ENCODE results near the gene ZNF496. TPM values are rescaled to one million over a fixed set of nuclear protein-coding genes. Genes with fewer than 3 reads are reported as not detected.
"Not testable (repeated sequence)": the region's sequence is repeated elsewhere in the genome, so short reads cannot be mapped to it uniquely, and the experiment has no call there.

Gene ZNF496
- total RNA-seq, 1 donor from 2014 or later = 21.2 TPM

DNA sequence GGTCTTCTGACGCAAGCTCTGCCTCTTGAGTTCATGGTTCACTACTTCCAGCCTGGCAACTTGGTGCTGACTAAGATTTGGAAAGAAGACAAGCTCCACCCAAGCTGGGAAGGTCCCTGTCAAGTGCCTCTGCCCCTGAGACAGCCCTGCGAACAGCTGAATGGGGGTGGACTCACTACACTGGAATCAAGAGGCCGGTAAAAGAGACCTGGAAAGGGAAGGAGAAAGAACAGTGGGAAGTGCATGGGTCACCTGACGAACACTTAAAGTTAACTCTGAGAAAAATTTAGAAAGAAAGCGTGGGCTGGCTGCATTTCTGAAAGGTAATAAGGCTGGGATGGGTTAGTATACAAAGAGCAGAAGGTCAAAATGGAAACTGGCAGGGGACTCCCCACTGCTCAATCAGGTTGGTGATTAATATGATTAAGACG lies 26.1 kb upstream of the ZNF496 start:
- TF ChIP-seq, protein P1, sequence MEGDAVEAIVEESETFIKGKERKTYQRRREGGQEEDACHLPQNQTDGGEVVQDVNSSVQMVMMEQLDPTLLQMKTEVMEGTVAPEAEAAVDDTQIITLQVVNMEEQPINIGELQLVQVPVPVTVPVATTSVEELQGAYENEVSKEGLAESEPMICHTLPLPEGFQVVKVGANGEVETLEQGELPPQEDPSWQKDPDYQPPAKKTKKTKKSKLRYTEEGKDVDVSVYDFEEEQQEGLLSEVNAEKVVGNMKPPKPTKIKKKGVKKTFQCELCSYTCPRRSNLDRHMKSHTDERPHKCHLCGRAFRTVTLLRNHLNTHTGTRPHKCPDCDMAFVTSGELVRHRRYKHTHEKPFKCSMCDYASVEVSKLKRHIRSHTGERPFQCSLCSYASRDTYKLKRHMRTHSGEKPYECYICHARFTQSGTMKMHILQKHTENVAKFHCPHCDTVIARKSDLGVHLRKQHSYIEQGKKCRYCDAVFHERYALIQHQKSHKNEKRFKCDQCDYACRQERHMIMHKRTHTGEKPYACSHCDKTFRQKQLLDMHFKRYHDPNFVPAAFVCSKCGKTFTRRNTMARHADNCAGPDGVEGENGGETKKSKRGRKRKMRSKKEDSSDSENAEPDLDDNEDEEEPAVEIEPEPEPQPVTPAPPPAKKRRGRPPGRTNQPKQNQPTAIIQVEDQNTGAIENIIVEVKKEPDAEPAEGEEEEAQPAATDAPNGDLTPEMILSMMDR (IDR thresholded peaks at IDR 0.05) = no peak
- Mint-ChIP-seq H3K27me3 (peaks cover 39% of the 10 kb centered on the region), H3K27ac (peak overlapping the region; percentile 61), H3K4me3 (peak overlapping the region; percentile 64), H3K4me1 (peaks cover 26% of the 10 kb centered on the region), H3K36me3 (ENCODE audit: low read depth) (no peaks in the 10 kb centered on the region), H3K9me3 (no peaks in the 10 kb centered on the region)
- intact Hi-C loops (cut with micrococcal nuclease) = loop anchor here (1.0 to 5.0 kb wide), 5 partner anchors 26 to 119 kb away; partner anchors contain the start of gene ZNF496
- ATAC-seq (ENCODE audit: low read depth) (peak; percentile 93), DNase-seq (no peak)
- POLR2A ChIA-PET = interaction anchor here (0.6 to 1.9 kb wide), 5 partner anchors 12 to 147 kb away, joined by 3 to 10 read pairs (median 3); partner anchors contain the start of gene ZNF496
- CTCF ChIA-PET = interaction anchor here (0.6 to 2.2 kb wide), 3 partner anchors 15 to 432 kb away, joined by 3 to 11 read pairs (median 3); no protein-coding TSS in a partner anchor

DNA sequence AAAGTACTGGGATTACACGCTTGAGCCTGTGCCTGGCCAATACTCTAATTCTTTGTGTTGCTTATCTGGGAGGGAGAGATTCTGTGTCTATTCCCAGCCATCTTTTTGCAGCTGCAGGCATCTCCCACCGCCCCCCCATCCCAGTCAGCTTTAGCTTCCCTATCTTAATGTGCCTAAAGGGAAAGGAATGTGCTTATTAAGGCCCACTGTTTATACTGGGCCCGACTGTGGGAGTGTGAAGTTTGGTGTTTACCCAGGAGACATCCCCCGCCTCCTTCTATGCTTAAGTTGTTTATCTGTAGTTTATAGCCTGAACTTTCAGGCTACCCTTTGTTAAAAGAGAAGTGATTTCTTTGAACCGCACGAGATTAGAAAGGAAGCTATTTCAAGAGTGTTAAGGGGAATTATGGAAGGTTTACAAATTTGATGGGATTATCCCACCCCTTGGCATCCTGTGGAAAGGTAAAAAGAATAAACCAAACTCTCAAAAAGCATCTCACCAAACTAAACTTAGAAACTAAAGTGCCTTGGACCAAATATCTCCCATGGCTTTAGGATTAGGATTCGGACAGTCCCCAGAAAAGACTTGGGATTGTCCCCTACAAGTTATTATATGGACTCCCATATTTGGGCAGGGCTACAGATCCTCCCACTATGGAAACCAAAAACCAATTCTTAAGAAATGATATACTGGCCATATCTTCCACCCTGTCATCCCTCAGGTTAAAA lies 25.5 kb upstream of the ZNF496 start:
- peak overlapping the region; percentile 64 for H3K4me3 Mint-ChIP-seq
- no peaks in the 10 kb centered on the region for H3K9me3 Mint-ChIP-seq
- peak overlapping the region; percentile 61 for H3K27ac Mint-ChIP-seq
- TF ChIP-seq, protein P1 (IDR thresholded peaks at IDR 0.05) = no peak
- peaks cover 43% of the 10 kb centered on the region for H3K27me3 Mint-ChIP-seq
- ChIA-PET CTCF (interaction anchor here (0.6 to 2.2 kb wide), 3 partner anchors 16 to 431 kb away, joined by 3 to 11 read pairs (median 3); no protein-coding TSS in a partner anchor), POLR2A (interaction anchor here (0.5 to 1.9 kb wide), 6 partner anchors 11 to 147 kb away, joined by 3 to 10 read pairs (median 3); partner anchors contain the start of gene ZNF496)
- no peaks in the 10 kb centered on the region for H3K36me3 Mint-ChIP-seq (ENCODE audit: low read depth)
- intact Hi-C loops (cut with micrococcal nuclease) = loop anchor here (1.0 to 5.0 kb wide), 5 partner anchors 26 to 119 kb away; partner anchors contain the start of gene ZNF496
- ATAC-seq (ENCODE audit: low read depth) (no peak), DNase-seq (no peak)
- peaks cover 26% of the 10 kb centered on the region for H3K4me1 Mint-ChIP-seq

DNA sequence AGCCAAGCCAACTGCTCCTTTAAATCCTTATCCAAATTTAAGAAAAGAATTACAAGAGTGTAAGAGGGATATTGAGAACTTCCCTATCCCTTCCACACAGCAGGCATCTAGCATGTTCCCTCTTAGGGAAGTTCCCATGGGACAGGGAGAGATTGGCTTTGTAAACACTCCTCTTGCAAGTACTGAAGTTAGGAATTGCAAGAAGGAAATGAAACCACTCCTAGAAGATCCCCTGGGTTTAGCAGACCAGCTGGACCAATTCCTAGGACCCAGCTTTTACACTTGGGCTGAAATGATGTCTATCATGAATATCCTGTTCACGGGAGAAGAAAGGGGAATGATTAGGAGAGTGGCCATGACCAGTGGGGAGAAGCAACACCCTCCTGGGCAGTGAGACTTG lies 23.5 kb upstream of the ZNF496 start:
- H3K36me3 Mint-ChIP-seq (ENCODE audit: low read depth); H3K27ac Mint-ChIP-seq; H3K4me3 Mint-ChIP-seq; DNase-seq; ATAC-seq (ENCODE audit: low read depth); CTCF ChIA-PET; H3K9me3 Mint-ChIP-seq; POLR2A ChIA-PET: not testable (repeated sequence)
- Mint-ChIP-seq H3K27me3 (peaks cover 35% of the 10 kb centered on the region), H3K4me1 (peaks cover 18% of the 10 kb centered on the region)
- intact Hi-C loops (cut with micrococcal nuclease) = loop anchor here (5.0 kb wide), 1 partner anchor 38 kb away; no protein-coding TSS in a partner anchor

DNA sequence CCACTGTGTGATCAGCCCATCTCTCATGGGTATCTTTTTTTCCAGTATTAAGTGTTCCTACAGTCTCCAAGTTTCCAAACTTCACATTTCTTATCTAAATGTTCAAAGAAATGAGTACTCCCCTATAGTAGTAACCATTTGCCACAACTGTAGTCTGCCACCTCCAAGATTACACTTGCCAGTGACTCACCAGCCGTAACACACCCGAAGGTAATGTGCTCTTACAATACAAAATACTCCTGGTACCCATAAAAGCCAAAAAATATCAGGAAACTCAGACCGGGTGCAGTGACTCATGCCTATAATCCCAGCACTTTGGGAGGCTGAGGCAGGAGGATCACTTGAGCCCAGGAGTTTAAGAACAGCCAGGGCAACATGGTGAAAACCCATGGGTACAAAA lies 20.5 kb upstream of the ZNF496 start:
- no peak for DNase-seq
- ChIA-PET CTCF (no interaction called here), POLR2A (no interaction called here)
- no peak for ATAC-seq (ENCODE audit: low read depth)
- peaks cover 2% of the 10 kb centered on the region for H3K9me3 Mint-ChIP-seq
- H3K4me1 Mint-ChIP-seq = peaks cover 10% of the 10 kb centered on the region
- TF ChIP-seq, protein P1 (IDR thresholded peaks at IDR 0.05) = no peak
- intact Hi-C loops (cut with micrococcal nuclease) = no loop called here
- H3K36me3 Mint-ChIP-seq (ENCODE audit: low read depth) = no peaks in the 10 kb centered on the region
- no peak overlapping the region for H3K4me3 Mint-ChIP-seq
- no peak overlapping the region for H3K27ac Mint-ChIP-seq
- H3K27me3 Mint-ChIP-seq = peaks cover 27% of the 10 kb centered on the region

DNA sequence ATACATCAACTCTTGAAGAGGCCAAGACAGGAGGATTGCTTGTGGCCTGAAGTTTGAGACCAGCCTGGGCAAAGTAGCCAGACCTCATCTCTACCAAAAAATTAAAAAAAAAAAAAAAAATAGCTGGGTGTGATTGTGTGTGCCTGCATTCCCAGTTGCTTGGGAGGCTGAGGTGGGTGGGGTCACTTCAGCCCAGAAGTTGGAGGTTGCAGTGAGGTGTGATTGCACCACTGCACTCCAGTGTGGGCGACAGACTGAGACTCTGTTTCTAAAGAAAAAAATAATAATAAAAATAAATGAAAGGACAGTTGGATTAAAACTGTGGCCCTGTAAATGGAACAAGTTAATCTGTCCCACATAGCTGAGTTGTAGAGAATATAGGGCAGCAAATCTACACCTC lies 18.9 kb upstream of the ZNF496 start:
- CTCF ChIA-PET = no interaction called here
- POLR2A ChIA-PET = no interaction called here
- TF ChIP-seq, protein P1 (IDR thresholded peaks at IDR 0.05) = no peak
- DNase-seq (no peak), ATAC-seq (ENCODE audit: low read depth) (no peak)
- no peaks in the 10 kb centered on the region for H3K36me3 Mint-ChIP-seq (ENCODE audit: low read depth)
- intact Hi-C loops (cut with micrococcal nuclease) = no loop called here
- H3K4me3 Mint-ChIP-seq = no peak overlapping the region
- peaks cover 2% of the 10 kb centered on the region for H3K9me3 Mint-ChIP-seq
- peaks cover 7% of the 10 kb centered on the region for H3K4me1 Mint-ChIP-seq
- no peak overlapping the region for H3K27ac Mint-ChIP-seq
- peaks cover 20% of the 10 kb centered on the region for H3K27me3 Mint-ChIP-seq

Data from activated B cell treated with CpG ODN at 0.5 μM for 24 hours (primary cell).